HG02938 (cell line): ENCODE results near the gene DGKG.

Experiments used
- ATAC-seq: cut with Tn5 transposase; IDR thresholded peaks from one replicate; pipeline ENCODE4 v1.9.1; 2021; ENCODE audit warnings: mild to moderate bottlenecking, moderate library complexity; ENCODE audit not compliant: unreplicated experiment

The DGKG gene

DNA sequence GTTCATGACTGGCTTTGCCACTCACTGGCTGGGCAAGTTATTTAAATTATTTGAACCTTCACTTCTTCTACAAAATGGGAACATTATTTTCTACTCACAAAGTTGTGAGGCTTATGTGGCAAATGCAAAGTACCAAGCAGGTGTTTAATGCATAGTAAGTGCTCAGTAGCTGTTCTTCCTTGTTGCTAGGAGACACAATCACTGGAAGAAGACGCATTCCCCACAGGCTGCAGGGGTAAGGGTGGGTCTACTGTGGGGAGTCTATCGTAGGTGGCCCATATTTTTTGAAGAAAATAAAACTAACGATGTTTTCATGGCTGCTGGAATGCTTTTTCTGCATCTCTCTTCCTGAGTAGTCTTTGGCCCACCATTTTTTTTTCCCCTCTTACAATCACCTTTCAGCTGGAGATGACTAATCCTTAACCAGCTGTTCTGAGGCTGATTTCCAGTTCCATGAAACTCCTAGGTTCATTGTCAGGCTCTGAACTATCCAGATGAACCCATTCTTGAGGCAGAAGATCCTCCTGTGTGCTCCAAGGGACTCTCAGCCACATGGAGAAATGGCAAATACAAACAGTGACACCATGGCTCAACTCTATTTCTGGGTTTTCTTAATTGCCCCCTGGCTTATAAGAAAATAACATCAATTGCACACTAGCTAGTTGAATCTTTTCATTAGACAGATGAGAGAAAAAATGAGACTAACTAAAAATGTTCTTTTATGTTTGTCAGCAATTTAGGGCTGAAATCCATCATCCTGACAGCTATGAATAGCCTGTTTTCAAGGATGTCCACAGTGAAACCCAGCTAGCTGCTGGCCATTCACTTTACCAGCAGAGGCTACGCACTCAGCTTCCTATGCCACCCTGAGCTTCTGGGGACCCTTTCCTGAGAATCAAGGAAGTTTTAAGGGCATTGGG is 144.9 kb downstream of the DGKG start:
- ATAC-seq = no peak

DNA sequence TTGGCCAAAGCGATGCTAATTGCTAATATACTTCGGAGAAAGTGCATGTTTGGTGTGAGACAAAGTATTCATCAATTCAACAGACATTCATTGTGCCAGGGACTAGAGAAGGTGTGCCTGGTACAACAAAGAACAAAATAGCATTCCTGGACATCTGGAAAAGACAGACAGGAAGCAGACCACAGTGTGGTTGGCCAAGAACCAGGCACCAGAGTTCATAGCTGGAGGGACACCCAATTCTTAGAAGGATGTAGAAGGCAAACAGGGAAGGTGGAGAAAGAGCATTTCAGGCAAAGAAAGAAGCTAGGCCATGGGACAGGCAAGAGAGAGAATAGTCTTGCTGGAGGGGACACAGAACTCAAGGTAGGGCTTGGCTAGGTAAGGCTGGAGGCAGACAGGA is 147.4 kb downstream of the DGKG start:
- no peak for ATAC-seq

DNA sequence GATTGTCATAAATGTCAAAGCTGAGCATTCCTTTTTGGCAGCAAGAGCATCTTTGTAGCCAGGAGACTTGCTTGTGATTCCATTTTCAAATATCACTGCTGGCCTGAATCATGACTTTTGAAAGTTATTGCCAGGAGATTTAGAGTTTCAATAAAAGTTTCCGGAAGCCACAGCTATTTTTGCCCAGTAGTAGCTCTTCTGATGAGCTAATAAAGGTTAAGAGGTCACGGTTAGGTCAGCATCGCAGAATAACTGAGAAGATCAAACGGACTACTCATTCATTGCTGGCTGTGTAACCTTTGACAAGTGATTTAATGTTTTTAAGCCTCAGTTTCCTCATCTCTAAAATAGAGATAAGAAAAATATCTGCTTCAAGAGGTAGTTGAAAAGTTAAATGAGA is 148.1 kb downstream of the DGKG start:
- ATAC-seq = no peak

DNA sequence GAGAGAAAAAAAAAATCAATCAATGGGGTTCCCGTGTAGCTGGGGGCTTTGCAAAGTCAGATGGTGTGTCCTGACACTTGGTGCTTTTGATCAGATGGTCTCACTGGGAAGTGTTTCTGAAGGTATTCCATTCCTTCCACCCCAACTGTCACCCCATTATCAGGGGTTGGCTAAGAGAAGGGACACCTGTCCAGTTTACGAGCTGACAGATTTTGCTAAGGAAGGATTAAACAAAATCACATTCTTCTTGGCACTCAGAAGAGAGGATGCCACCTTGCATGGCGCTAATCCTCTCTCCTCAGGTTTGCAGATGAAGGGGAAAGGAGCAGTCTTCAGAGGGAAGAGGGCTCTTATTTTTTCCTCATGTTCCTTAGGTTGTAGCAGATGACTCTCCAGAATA is 149.4 kb downstream of the DGKG start:
- no peak for ATAC-seq

DNA sequence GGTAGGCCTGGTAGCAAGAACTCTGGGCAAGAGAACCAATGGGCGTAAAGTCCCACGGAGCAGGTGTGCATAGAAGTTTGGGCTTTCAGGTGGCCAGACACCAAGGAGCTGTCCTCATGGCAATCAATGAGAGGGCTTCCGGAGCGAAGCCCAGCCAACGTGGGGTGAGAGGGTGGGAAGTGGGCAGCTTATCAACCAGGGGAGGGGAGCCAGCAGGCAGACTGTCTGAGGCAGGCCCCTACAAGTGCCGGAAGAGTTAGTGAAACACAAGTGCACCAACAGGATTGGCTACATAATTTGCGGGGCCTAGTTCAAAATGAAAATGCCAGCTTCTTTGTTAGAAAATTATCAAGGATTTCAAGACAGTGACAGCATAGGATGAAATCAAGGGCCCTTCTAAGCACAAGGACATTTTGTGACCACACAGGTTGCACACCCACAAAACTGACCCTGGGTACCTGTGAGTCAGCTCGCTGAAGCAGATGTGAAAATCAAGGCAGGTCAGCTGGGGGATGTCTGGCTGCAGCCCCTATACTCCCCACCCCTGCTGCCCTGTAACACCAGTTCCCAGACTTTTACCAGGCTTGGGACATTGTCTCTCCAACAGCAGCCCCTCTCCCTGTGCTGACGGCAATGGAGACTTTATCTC is 151.1 kb downstream of the DGKG start:
- ATAC-seq = no peak

DNA sequence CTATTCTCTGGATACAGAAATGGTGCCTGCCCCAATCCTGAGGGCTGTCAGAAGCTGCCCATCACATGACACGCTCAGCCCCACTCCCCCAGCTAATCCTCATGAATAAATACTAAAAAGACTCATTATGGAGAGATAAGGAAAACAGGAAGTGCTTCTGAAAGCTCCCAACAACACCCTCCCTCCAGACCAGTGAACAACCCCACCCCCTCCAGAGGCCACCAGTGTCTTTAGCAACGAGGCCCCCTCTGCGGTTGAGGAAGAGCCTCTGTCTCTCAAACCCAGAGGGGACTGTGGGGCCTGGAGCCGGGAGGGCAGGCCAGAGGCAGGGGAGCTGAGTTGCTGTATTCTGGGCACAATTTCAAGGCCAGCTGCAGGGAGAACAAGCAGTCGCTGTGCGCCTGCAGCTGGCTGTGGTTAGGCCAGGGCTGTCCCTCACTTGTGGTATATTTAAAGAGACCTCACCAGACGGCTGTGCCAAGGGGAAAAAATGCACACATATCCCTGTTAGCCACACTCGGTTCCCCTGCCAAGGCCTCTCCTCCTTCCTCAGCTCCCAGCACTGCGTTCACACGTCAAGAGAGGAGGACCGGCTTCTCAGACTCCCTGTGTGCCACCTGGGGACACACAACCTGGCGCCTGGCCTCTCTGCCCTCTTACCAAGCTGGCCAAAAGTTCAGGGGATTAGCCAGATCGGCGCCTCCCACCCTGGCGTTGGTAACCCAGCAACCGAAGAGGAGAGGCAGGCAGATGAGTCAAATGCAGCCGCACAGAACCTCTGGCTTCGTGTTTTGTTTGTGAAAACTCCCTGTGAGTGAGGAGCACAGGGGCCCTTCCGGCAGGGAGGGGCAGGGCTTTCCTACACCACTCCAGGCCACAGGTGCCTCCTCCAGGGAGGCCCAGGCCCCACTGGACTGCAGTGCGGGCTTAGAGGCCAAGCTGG is 152.0 kb downstream of the DGKG start:
- no peak for ATAC-seq

DNA sequence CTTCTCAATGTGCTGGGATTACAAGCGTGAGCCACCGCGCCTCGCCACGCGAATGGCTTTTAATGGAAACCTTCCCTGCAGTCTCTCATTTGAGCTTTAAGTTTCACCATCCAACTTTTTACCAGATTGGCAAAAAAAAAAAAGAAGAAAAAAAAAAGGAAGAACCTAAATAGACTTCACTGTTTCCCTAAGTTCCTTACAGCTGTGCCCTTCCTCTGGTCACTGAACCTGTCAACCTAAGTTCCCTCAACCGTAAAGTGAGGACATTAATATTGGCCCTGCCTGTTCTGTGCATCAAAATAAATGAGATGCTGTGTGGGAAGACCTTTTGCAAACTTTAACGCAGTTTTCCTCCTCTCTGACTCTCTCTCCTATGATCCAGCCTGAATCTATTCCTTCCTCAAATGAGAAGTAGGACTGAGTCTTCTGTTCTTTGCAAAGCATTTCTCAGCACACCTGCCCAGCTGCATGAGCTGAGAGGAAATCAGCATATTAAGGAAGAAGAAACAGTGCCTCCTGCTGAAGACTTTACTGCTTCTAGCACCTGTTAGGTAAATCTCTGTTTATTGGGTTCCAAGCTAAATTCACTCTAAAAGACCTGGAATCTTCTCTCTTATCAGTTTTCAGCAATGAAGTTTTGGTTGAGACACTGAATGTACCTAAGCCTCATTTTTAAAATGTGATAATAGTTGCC is 153.6 kb downstream of the DGKG start:
- ATAC-seq = no peak

DNA sequence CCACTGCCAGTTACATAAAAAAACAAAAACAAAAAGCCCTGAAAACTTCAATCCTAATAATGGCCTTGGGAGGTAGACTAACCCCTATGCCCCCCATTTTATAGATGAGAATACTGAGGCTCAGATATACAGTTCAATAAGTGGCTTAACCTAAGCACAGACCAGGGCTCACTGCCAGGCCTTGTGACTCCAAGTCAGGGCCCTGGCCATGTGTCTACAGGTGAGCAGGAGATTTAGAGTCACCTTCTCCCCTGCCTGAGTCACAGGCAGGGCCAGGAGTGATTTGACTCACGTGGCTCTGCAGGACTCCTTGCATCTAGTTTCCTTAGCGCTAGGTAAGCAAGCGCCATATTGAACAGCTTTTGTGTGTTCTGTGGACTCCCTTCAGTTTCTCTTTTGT is 154.5 kb downstream of the DGKG start:
- no peak for ATAC-seq

DNA sequence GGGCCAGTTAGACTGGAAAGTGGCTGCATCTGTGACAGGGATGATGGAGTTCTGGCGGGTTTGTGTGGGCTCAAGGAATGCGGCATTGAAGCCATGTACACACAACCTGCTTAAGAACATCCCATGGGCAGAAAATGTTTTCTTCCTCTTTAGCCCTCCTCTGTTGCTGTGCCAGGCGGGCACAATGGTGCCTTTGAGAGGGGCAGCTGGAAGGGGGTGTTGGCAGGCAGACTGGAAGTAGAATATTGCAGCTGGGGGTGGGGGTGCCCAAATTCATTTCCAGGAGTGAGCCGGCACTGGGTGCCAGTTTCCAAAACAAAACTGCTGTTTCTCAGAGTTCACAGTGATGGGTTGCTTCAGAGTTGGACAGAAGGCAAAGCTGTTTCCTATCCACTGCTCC is 161.3 kb downstream of the DGKG start:
- no peak for ATAC-seq

DNA sequence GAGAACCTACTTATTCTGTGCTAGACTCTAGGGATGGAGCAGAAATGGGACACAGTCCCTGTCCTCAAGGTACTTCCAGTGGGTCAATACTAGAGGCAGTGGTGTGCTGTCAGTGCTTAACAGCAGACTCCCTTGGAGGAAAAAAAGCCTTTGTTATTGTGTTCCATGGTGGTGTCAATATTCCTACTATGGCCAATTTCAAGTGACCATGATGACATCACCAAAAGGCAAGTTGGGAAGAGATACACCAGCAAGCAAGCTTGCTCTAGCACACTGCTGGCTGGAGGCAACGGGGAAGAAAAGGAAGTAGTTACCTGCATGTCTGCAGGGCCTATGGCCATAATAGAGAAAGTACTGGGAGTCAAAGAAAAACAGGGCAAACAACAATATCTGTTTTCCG is 163.6 kb downstream of the DGKG start:
- no peak for ATAC-seq

DNA sequence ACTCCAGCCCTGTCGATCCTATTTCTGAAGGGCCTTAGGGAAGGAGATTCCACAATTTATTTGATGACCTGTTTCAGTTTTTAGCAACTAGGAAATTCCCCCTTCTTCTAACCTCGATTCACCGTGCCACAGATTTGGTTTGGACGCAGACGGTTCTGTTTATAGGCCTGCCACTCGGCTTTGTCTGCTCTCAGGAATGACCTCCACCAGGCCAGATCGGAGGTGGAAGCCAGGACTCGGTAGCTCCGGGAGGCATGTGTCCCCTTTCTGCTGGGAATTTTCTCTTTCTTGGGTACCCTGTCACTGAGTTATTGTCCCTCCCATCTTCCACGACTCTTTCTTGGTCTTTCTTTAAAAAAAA is 167.6 kb downstream of the DGKG start:
- no peak for ATAC-seq

DNA sequence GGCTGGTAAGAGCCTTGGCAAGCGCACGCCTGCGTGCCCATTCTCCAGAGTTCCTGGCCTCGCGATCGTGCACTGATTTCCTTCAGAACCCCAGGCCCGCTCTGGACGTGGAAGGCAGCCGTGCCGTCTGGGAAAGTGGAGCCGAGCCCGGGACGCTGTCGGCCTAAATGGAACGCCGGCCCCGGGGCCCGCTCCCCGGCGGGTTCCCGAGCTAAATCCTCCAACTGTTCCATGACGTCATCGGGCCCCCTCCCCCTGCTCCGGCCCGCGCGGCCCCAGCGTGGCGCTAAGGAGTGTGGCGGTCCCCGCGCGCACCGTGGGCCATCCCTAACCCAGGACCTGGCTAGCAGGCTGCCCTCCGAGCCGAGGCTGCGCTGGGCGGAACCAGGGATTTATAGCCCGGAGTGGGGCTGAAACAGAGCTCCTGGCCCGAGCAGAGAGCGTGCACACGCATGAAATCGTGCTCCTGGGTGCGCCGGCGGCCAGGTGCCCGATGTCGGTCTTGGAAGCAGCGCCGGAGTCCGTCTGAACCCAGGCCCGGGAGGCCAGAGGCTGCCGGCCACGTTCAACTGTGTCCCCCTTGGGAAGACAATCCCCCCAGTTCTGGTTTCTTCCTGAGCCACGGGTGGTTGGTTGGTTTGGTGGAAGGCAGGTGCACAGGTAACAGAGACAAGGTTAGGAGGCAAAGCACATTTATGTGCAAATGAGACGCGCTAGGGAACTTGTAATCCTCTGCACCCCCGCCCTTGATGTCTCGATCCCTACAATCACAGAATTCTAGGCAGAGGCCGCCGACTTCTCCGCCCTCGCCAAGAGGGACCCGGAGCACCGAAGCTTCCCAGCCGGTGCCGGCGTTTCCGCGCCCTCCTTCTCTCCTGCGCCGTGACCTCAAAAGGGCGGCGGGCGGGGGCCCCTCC is 168.2 kb downstream of the DGKG start:
- ATAC-seq = no peak

DNA sequence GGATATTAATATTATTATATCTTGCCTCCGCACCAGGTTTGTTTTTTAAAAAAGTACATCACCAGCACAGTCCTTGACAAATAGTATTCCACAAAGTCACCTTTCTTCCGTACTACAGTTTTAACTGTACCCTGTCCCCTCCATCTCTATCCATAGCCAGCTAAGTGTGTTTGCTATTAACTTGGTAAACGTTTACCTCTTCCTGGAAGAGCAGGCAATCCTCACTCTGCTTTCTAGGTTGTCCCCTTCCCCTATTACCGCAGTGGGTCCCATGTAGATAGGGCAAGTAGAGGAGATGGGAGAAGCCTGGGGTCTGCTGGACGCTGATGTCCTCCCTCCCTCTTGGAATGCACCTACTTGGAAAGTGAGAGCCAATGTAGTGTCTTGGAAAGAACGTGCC is 169.2 kb downstream of the DGKG start:
- ATAC-seq = no peak

DNA sequence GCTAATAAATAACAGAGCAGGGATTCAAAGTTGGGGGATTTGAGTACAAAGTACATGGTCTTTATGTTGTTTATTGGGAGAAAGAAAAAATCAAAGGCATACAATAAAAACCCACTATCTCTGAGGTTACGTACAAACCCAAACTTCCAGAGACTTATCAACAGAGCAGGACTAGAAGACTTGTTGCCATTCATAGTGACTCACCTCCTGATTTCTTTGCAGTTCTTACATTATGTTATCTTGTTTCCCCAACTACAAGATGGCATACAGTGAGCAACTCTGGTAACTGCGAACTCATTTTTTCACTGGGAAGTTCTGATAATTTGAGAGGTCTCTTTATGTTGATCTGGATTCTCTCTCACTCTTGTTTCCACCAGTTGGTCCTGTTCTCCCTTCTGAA is 172.5 kb downstream of the DGKG start:
- no peak for ATAC-seq

DNA sequence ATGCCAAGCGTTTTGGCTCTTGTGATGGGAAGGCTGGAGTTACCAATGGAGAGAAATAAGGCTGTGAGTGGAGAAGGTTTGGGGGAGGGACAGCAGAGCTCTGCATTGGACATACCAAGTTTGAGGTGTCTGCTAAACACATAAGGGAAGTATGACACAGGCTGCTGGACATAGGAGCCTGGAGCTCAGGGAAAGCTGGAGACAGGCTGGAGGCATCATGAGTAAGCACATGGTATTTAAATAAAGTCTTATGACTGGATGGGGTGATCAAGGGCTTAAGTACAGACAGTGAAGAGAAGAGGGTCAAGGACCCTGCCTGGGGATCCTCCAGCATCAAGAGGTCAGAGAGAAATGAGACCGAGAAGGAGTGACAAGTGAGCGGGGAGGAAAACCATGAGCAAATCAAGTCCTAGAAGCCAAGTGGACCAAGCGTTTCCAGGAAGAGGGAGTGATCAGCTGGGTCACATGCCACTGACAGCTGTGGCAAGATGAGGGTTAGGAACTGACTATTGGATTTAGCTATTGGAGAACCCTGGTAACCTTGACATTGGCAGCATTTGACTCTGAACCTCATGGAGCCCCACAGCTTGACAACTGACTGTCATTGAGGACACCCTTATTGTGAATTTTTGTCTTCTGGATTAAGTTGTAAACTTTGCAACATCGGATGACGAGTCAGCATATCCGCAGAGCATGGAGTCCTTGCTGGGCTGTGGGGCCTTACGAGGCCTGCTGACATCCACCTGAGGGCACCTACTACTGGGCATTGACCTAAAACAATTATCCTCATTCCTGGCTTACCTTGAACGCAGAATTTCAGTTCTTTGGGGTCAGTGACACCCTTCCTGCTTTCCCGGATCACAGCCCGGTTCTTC is 174.4 kb downstream of the DGKG start:
- no peak for ATAC-seq

DNA sequence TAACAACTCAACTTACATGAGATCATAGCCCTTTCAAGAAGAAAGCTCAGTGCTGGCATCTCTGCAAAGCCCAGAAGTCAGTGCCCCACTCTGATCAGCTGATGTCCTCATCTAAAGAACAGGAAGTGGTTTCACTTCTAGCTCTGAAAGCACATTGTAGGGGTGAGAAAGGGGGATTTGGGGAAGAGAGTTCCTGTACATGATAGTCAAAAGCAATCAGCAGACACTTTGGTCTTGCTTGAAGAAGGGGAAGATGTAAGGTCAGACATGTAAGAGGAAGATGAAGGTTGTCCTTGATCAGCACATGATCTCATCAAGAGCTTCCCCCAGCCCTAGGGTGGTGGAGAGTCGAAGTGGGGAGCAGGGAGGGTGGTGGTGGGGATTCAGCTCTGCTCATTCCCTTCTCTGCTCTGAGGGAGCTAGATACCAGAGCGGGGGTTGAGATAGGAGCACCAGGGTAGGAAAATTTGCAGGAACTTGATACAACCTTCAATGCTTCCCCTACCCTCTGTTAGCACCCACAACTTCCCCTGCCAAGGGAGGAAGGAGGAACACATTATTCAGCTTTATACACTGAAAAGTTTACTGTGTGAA is 176.7 kb downstream of the DGKG start:
- no peak for ATAC-seq

DNA sequence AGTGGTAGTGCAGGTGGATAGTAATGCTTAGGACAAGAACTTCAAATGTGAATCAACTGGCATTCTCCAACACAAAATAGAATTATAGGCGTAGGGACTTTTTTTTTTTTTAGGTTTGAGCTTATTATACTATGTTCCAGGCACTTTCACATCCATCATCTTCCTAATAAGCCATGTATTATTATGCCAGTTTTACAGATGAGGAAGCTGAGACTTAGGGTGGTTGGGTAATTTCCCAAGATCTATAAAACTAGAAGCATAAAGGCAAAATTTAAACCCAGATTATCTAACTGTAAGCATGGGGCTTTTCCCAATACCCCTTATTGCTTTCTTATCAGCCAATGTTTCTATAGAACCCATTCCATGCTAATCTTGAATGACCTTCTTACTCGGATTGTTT is 178.0 kb downstream of the DGKG start:
- ATAC-seq = no peak

DNA sequence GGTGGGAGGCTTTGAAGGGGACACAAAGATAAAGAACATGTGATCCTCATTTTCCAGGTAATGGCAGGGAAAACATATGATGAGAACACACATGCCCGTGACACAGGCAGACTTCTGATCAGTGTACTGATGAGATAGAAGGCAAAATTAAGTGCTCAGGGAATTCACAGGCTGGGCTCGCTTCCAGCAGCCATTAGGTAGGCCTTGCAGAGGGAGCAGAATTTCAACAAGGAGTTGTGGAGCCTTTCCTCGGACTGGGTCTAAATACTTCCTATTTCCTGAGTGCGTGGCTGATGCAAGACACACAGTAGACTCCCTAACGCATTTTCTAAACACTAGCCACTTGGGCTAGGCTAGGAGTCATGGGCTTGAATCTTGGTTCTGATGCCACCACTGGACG is 179.2 kb downstream of the DGKG start:
- ATAC-seq = no peak
